ENCODE results near the gene SAP30.

DNA sequence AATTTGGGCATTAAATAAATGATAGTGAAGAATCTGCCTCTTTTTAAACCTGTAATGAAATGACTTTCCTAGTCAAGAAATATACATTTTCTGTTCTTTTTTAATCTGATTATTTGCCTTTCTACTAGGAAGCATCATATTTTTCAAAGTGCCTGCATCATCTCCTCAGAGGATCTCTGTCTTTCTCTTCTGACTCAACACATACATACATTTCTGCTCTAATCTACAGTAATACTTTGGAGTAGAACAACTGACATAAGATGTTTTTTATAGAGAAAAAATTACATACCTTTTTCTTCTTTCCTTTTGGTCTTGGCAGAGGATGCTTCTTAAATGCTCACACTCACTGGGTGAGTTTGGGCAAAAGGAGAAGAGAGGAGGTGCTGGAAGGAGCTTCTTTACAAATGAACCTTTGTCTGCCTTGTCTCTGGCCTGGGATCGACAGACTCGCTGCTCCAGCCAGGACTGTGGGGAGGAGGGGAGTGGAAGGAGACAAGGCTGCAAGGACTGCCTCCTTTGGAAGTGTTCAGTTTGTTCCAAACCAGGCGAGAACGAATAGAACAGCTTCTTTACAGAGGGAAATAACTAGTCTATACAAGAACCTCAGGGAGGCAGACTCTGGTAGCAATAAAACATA, 28.1 kb downstream of the SAP30 start, which contains the start of gene SCRG1:
- TF ChIP-seq POLR2AphosphoS5 (IDR thresholded peaks at IDR 0.05): no peak
- TF ChIP-seq, protein P1, sequence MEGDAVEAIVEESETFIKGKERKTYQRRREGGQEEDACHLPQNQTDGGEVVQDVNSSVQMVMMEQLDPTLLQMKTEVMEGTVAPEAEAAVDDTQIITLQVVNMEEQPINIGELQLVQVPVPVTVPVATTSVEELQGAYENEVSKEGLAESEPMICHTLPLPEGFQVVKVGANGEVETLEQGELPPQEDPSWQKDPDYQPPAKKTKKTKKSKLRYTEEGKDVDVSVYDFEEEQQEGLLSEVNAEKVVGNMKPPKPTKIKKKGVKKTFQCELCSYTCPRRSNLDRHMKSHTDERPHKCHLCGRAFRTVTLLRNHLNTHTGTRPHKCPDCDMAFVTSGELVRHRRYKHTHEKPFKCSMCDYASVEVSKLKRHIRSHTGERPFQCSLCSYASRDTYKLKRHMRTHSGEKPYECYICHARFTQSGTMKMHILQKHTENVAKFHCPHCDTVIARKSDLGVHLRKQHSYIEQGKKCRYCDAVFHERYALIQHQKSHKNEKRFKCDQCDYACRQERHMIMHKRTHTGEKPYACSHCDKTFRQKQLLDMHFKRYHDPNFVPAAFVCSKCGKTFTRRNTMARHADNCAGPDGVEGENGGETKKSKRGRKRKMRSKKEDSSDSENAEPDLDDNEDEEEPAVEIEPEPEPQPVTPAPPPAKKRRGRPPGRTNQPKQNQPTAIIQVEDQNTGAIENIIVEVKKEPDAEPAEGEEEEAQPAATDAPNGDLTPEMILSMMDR (IDR thresholded peaks at IDR 0.05; ENCODE audit: poor library complexity, severe bottlenecking): no peak
- TF ChIP-seq EZH2 (IDR thresholded peaks at IDR 0.05; ENCODE audit: borderline replicate concordance, insufficient read depth, low read length, poor library complexity, severe bottlenecking): no peak
- no peak for TF ChIP-seq EP300 (conservative IDR thresholded peaks at IDR 0.05; ENCODE audit: poor library complexity, severe bottlenecking)
- no peak for TF ChIP-seq SMC3 (conservative IDR thresholded peaks at IDR 0.05; ENCODE audit: poor library complexity)

All from neural cell (in vitro differentiated cells).